ENCODE data around the gene KCNK1.
"Not testable (repeated sequence)": the region's sequence is repeated elsewhere in the genome, so short reads cannot be mapped to it uniquely, and the experiment has no call there.

The KCNK1 gene

GRCh38 chr1:233667741-233668140, 53.8 kb downstream of the KCNK1 start:
- TF ChIP-seq CTCF (conservative IDR thresholded peaks at IDR 0.05; ENCODE audit: control insufficient read depth, insufficient read depth, low read depth, low read length): no peak
- DNase-seq (ENCODE audit: low read depth): peak; percentile 9
- H3K4me3 ChIP-seq (ENCODE audit: control insufficient read depth, low read depth, low read length): no peak overlapping the region

- H3K4me3 ChIP-seq (ENCODE audit: control insufficient read depth, low read depth, low read length): no peak overlapping the region
- no peak for TF ChIP-seq CTCF (conservative IDR thresholded peaks at IDR 0.05; ENCODE audit: control insufficient read depth, insufficient read depth, low read depth, low read length)
- peak; percentile 70 for DNase-seq (ENCODE audit: low read depth)
Measured at GRCh38 chr1:233668146-233668724, 54.3 kb downstream of the KCNK1 start.

- peak; percentile 87 for DNase-seq (ENCODE audit: low read depth)
- TF ChIP-seq CTCF (conservative IDR thresholded peaks at IDR 0.05; ENCODE audit: control insufficient read depth, insufficient read depth, low read depth, low read length): no peak
- no peak overlapping the region for H3K4me3 ChIP-seq (ENCODE audit: control insufficient read depth, low read depth, low read length)
Measured at GRCh38 chr1:233668725-233669294, 54.9 kb downstream of the KCNK1 start.

- DNase-seq (ENCODE audit: low read depth); H3K4me3 ChIP-seq (ENCODE audit: control insufficient read depth, low read depth, low read length): not testable (repeated sequence)
Measured at GRCh38 chr1:233670363-233670762, 56.5 kb downstream of the KCNK1 start.

GRCh38 chr1:233671286-233671685, 57.4 kb downstream of the KCNK1 start:
- DNase-seq (ENCODE audit: low read depth): no peak
- no peak overlapping the region for H3K4me3 ChIP-seq (ENCODE audit: control insufficient read depth, low read depth, low read length)
- TF ChIP-seq CTCF (conservative IDR thresholded peaks at IDR 0.05; ENCODE audit: control insufficient read depth, insufficient read depth, low read depth, low read length): no peak

- no peak for TF ChIP-seq CTCF (conservative IDR thresholded peaks at IDR 0.05; ENCODE audit: control insufficient read depth, insufficient read depth, low read depth, low read length)
Measured at GRCh38 chr1:233672732-233673131, 58.8 kb downstream of the KCNK1 start.

GRCh38 chr1:233673261-233673946, 59.5 kb downstream of the KCNK1 start:
- TF ChIP-seq CTCF (conservative IDR thresholded peaks at IDR 0.05; ENCODE audit: control insufficient read depth, insufficient read depth, low read depth, low read length): no peak
- no peak for DNase-seq (ENCODE audit: low read depth)
- no peak overlapping the region for H3K4me3 ChIP-seq (ENCODE audit: control insufficient read depth, low read depth, low read length)

More at GRCh38 chr1:233672732-233673131, 58.8 kb downstream of the KCNK1 start:
- no peak for DNase-seq (ENCODE audit: low read depth)
- H3K4me3 ChIP-seq (ENCODE audit: control insufficient read depth, low read depth, low read length): no peak overlapping the region

Measured in fibroblast of mammary gland (primary cell).